SK-N-SH (cell line): ENCODE results near the gene KRT85.
"Not testable (repeated sequence)": the region's sequence is repeated elsewhere in the genome, so short reads cannot be mapped to it uniquely, and the experiment has no call there.

ENCODE experiments used
- EP300 ChIP-seq, 2 experiments: IDR thresholded peaks; 2 replicates each; pipeline versions ENCODE4 v1.4.0 to v1.6.1; 2012; ENCODE audit warnings: borderline replicate concordance in 1 of 2, low read depth in 1 of 2, low read length in 1 of 2
- EZH2phosphoT487 ChIP-seq: fragments of 200-600 bp; sonication (generic); IDR thresholded peaks from 2 replicates; pipeline ENCODE4 v1.6.1; 2017; ENCODE audit warnings: low read depth, mixed run types, mild to moderate bottlenecking, antibody characterized with exemption, moderate library complexity, borderline replicate concordance
- GATA2 ChIP-seq: sonication (generic); formaldehyde crosslinking; IDR thresholded peaks from 2 replicates; pipeline ENCODE4 v1.5.0; 2020; ENCODE audit warnings: mild to moderate bottlenecking, missing genetic modification reagents
- JUND ChIP-seq: IDR thresholded peaks from 2 replicates; pipeline ENCODE4 v1.4.0; 2012
- NFIC ChIP-seq: IDR thresholded peaks from 2 replicates; pipeline ENCODE4 v1.4.0; 2012; ENCODE audit warnings: borderline replicate concordance
- POLR2AphosphoS5 ChIP-seq: IDR thresholded peaks from 2 replicates; pipeline ENCODE4 v1.6.1; 2012; ENCODE audit warnings: low read depth, low read length
- RFX5 ChIP-seq: IDR thresholded peaks from 2 replicates; pipeline ENCODE4 v1.6.1; 2012; ENCODE audit warnings: mild to moderate bottlenecking, improper control_type of control experiment, low read length
- TAF1 ChIP-seq: IDR thresholded peaks from 2 replicates; pipeline ENCODE4 v1.6.1; 2012; ENCODE audit warnings: low read depth, mild to moderate bottlenecking, low read length, moderate library complexity, borderline replicate concordance
- YY1 ChIP-seq: IDR thresholded peaks from 2 replicates; pipeline ENCODE4 v1.4.0; 2012; ENCODE audit warnings: low read depth, mild to moderate bottlenecking
- TF ChIP-seq, protein P1 (sequence below): fragments of 200-600 bp; sonication (generic); IDR thresholded peaks from 2 replicates; pipeline ENCODE4 v1.6.1; 2017; ENCODE audit warnings: antibody characterized with exemption, mild to moderate bottlenecking, moderate library complexity
- TF ChIP-seq, protein P2 (sequence below): IDR thresholded peaks from 2 replicates; pipeline ENCODE4 v1.4.0; 2012; ENCODE audit warnings: low read depth
- TF ChIP-seq, protein P3 (sequence below): IDR thresholded peaks from 2 replicates; pipeline ENCODE4 v1.4.0; 2012; ENCODE audit warnings: low read depth, borderline replicate concordance
- TF ChIP-seq, protein P4 (sequence below): IDR thresholded peaks from 2 replicates; pipeline ENCODE4 v1.6.1; 2012; ENCODE audit warnings: mild to moderate bottlenecking, low read depth, low read length, moderate library complexity

DNA sequence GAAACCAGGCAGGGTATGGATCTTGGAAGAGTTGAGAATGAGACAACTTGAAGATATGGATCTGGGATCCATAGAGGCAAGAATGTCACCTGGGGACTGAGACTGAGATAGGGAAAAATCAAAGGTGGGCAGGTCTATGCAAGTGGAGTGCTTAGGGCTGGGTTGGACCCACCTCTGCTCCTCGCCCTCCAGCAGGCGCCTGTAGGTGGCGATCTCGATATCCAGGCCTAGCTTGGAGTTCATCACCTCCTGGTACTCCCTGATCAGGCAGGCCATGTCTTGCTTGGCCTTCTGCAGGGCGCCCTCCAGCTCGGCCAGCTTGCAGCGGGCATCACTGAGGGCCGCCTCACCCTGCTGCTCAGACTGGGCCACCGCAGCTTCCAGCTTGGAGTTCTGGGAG lies 51.6 kb downstream of the KRT85 start:
- not testable (repeated sequence) for TF ChIP-seq JUND; GATA2 (CRISPR knock-in tag); TAF1; NFIC; EP300 (IDR thresholded peaks at IDR 0.05; ENCODE audit: borderline replicate concordance in 1 of 2, low read depth in 1 of 2, low read length in 1 of 2); RFX5; POLR2AphosphoS5; EZH2phosphoT487; YY1
- TF ChIP-seq, protein P1, sequence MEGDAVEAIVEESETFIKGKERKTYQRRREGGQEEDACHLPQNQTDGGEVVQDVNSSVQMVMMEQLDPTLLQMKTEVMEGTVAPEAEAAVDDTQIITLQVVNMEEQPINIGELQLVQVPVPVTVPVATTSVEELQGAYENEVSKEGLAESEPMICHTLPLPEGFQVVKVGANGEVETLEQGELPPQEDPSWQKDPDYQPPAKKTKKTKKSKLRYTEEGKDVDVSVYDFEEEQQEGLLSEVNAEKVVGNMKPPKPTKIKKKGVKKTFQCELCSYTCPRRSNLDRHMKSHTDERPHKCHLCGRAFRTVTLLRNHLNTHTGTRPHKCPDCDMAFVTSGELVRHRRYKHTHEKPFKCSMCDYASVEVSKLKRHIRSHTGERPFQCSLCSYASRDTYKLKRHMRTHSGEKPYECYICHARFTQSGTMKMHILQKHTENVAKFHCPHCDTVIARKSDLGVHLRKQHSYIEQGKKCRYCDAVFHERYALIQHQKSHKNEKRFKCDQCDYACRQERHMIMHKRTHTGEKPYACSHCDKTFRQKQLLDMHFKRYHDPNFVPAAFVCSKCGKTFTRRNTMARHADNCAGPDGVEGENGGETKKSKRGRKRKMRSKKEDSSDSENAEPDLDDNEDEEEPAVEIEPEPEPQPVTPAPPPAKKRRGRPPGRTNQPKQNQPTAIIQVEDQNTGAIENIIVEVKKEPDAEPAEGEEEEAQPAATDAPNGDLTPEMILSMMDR = peak; percentile 38; the same call in 1 of the 2 replicates
- TF ChIP-seq, protein P2, sequence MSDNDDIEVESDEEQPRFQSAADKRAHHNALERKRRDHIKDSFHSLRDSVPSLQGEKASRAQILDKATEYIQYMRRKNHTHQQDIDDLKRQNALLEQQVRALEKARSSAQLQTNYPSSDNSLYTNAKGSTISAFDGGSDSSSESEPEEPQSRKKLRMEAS = not testable (repeated sequence)
- TF ChIP-seq, protein P3, sequence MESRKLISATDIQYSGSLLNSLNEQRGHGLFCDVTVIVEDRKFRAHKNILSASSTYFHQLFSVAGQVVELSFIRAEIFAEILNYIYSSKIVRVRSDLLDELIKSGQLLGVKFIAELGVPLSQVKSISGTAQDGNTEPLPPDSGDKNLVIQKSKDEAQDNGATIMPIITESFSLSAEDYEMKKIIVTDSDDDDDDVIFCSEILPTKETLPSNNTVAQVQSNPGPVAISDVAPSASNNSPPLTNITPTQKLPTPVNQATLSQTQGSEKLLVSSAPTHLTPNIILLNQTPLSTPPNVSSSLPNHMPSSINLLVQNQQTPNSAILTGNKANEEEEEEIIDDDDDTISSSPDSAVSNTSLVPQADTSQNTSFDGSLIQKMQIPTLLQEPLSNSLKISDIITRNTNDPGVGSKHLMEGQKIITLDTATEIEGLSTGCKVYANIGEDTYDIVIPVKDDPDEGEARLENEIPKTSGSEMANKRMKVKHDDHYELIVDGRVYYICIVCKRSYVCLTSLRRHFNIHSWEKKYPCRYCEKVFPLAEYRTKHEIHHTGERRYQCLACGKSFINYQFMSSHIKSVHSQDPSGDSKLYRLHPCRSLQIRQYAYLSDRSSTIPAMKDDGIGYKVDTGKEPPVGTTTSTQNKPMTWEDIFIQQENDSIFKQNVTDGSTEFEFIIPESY = not testable (repeated sequence)
- TF ChIP-seq, protein P4, sequence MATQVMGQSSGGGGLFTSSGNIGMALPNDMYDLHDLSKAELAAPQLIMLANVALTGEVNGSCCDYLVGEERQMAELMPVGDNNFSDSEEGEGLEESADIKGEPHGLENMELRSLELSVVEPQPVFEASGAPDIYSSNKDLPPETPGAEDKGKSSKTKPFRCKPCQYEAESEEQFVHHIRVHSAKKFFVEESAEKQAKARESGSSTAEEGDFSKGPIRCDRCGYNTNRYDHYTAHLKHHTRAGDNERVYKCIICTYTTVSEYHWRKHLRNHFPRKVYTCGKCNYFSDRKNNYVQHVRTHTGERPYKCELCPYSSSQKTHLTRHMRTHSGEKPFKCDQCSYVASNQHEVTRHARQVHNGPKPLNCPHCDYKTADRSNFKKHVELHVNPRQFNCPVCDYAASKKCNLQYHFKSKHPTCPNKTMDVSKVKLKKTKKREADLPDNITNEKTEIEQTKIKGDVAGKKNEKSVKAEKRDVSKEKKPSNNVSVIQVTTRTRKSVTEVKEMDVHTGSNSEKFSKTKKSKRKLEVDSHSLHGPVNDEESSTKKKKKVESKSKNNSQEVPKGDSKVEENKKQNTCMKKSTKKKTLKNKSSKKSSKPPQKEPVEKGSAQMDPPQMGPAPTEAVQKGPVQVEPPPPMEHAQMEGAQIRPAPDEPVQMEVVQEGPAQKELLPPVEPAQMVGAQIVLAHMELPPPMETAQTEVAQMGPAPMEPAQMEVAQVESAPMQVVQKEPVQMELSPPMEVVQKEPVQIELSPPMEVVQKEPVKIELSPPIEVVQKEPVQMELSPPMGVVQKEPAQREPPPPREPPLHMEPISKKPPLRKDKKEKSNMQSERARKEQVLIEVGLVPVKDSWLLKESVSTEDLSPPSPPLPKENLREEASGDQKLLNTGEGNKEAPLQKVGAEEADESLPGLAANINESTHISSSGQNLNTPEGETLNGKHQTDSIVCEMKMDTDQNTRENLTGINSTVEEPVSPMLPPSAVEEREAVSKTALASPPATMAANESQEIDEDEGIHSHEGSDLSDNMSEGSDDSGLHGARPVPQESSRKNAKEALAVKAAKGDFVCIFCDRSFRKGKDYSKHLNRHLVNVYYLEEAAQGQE = not testable (repeated sequence)
